Ecto neural progenitor cell (in vitro differentiated cells): ENCODE data around the gene SLC6A4.
"Not testable (repeated sequence)": the region's sequence is repeated elsewhere in the genome, so short reads cannot be mapped to it uniquely, and the experiment has no call there.

Experiments used
- DNase-seq: peaks from one replicate; pipeline ENCODE4 v3.0.0-alpha.2; 2018; ENCODE audit warnings: low spot score

The SLC6A4 gene

DNA sequence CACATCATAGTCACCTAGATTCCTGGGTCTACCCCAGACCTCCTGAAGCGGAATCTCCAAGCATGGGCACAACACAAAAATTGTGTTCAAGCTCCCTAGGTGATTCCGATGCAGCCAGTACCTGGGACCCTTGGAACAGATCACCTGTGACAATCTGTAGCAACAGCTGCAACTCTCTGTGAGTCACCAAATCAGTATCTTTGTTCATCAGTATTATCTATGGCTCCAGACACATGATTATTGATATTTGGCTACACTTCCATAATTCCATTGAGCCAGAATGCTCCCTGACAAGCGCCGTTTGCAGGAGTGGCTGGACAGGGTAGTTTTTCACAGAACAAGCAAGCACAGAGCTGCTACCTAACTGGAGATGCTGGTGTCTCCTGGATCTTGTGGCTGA is 16.2 kb downstream of the SLC6A4 start:
- no peak for DNase-seq

GRCh38 chr17:30218799-30219198 is 16.7 kb downstream of the SLC6A4 start:
- DNase-seq: no peak

GRCh38 chr17:30217746-30218245 is 17.7 kb downstream of the SLC6A4 start:
- DNase-seq: no peak

- no peak for DNase-seq
Measured at GRCh38 chr17:30217054-30217453, 18.4 kb downstream of the SLC6A4 start.

DNA sequence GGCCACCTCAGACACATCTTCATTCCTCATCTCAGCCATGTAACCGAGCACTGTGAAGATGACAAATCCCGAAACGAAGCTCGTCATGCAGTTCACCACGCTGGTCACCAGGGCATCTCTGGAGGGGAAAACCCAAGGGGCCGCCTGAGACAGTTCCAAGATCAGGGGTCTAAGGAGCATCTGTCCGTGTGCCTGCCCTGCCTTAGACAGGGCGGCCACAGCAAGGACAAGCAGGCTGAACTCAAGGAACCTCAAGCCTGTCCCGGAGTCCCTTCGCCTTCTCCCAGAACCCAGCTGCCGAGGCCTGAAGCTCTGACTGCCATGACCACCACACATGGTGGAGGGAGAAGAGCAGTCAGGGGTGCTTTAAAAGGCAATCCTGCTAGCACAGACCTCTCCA is 22.7 kb downstream of the SLC6A4 start:
- DNase-seq: no peak

DNA sequence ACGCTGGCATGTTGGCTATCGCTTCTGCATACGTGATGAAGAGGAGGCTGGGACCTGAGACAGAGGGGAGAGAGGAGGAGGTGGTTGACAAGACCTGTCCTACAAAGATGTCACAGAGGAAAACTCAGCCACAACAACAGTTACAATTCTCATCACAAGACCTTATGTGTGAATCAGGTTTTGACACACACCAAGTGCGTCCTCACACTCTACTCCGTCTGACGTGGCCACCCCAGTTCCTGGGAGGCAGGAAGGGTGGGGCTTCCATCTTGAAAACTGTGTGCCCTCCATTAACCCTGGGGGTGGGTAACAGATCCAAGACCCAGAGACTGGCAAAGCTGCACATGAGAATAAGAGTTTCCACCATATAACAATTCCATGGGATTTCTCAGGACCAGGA is 24.1 kb downstream of the SLC6A4 start:
- no peak for DNase-seq

DNA sequence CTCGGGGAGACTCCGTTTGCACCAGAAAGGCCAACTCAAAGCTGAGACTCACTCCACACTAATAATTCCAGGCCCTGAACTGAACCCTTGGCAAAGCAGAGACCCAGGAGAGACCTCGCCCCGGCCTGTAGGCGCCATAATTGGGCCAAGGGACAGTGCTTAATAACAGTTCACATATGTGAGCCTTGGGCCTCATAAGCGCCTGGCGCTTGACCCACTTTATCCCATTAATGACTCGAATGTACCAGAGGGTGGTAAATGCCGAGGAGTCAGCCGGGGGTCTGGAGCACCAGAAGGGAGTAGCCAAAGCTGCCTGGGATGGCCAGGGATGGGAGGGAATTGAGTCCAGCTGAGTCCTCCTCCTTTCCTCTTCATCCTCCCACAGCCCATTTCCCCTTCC is 24.6 kb downstream of the SLC6A4 start:
- no peak for DNase-seq

GRCh38 chr17:30210366-30210765 is 25.1 kb downstream of the SLC6A4 start:
- DNase-seq: no peak

GRCh38 chr17:30209930-30210329 is 25.6 kb downstream of the SLC6A4 start:
- no peak for DNase-seq

- DNase-seq: no peak
Measured at GRCh38 chr17:30208214-30208613, 27.3 kb downstream of the SLC6A4 start.

- no peak for DNase-seq
Measured at GRCh38 chr17:30207655-30208054, 27.8 kb downstream of the SLC6A4 start.

DNA sequence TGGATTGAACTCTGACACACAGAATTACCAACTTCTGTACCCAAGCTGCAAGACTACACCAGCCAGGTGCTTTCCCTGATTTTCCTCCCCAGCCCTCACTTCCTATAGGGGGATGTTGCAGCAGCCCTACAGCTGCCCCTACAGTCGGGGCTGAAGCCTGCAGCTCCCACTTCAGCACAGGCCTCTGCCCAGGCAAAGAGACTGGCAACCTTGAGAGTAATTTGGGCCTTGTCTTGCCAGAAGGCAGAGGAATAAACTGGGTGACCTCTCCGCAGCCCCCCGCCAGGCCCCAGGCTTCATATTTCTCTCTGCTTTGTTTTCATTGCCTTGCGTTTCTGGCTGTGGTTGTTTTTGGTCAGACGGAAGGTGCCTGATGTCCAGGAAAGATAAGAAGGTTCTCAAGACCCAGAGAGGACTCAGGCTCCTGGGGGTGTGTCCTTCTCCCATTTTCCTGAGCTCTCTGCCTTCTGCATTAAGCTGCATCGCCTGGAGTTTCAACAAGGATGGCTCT is 32.0 kb downstream of the SLC6A4 start:
- DNase-seq: no peak

DNA sequence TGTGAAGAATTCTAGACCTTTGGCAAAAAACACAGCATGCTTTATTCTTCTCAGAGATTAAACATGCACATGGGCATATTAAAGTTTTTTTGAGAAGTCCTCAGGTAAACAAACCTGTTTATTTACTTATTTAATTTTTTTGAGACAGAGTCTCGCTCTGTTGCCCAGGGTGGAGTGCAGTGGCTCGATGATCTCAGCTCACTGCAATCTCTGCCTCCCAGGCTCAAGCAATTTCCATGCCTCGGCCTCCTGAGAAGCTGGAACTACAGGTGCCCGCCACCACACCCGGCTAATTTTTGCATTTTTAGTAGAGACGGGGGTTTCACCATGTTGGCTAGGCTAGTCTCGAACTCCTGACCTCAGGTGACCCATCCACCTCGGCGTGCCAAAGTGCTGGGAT is 34.8 kb downstream of the SLC6A4 start:
- not testable (repeated sequence) for DNase-seq

DNA sequence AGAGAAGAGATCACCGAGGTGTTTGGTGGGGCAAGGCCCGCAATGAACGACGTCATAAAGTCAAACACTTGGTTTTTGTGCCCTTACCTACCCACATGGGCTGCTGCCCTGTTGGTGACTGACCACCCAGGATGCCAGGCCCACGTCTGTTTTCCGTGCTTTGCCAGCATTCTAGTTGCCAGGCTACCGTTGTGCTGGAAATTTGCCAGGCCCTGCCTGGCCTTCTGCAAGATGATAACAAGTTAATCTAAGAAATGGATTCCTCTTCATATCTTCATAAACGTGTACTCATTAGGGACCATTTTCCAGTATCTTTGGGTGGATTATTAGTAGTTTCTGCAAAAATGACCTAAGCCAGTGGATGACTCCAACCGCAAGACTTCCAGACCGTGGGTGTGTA is 35.4 kb downstream of the SLC6A4 start:
- no peak for DNase-seq

- DNase-seq: no peak
Measured at GRCh38 chr17:30199600-30199999, 35.9 kb downstream of the SLC6A4 start.

DNA sequence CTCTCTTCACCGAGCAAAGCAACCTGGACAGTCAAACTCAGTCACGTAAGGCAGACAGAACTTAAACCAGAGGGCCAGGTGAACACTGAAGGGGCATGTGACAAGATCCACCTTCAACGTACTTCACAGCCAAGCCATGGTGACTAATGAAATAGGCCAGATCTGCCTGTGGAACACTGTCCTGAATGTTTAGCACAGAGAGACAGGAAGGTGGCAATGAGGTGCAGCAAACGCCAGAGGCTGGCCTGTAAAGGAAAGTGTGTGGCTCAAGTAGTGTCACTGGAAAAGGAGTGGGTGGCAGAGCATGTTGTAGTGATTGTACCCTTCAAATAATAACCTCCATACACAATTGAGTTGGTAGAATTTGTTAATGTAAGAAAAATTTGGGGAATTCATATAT is 38.1 kb downstream of the SLC6A4 start:
- DNase-seq: no peak

- DNase-seq: no peak
Measured at GRCh38 chr17:30196504-30196903, 39.0 kb downstream of the SLC6A4 start.

DNA sequence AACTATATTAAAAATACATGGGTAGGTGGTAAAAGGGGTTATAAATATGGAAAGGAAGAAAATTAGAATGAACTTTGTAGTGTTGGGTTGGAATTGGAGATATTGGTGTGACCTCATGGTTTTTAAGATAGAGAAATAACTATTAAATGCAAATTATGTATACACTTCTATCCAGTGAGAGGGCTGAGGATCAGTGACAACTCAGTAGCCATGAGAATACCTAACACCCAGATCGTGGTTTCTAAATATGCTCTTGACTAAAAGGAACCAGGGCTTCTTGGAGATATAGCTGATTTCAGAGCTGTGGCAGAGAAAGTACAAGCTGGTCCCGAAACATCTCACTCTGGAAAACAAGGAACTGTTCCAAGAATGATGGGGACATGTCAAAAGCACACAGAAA is 44.4 kb downstream of the SLC6A4 start:
- DNase-seq: no peak

GRCh38 chr17:30188211-30188939 is 47.1 kb downstream of the SLC6A4 start:
- no peak for DNase-seq

- no peak for DNase-seq
Measured at GRCh38 chr17:30187573-30187972, 47.9 kb downstream of the SLC6A4 start.

DNA sequence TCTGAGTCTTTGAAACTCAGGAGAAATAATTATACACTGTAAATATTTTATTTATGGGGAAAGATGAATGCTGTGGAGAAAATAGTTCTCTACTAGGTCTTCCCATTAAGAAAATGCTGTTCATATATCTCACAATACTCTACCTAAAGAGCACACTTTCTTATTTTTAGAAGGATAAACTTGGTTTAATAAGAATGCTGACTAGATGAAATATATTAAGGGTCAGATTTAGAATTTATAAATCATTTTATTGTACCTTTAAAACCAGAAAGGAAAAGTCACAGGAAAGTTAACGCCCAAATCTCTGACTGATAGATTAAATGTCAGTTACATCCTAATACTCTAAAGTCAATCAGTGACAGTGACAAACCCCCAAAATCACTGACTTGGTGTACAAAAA is 48.7 kb downstream of the SLC6A4 start:
- DNase-seq: no peak

- no peak for DNase-seq
Measured at GRCh38 chr17:30176855-30177254, 58.6 kb downstream of the SLC6A4 start.

DNA sequence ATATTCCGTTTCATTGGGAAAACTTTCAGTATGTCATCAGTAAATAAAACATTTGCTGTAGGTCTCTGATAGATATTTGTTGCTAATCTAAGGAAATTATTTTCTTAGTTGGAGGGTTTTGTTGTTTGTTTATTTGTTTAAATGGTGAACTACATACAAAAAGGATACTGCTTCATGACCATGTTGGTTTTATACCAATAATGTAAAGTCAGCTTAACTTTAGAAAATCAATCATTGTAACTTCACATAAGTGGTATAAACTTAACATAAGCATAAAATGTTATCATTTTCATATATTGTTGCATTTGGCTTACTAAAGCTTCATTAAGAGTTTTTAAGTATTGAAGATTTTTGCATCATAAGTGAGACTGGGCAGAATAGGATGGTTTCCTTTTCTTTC is 60.9 kb downstream of the SLC6A4 start:
- DNase-seq: no peak

- no peak for DNase-seq
Measured at GRCh38 chr17:30173649-30174048, 61.8 kb downstream of the SLC6A4 start.
